ENCODE results near the gene YPEL4. TPM values are rescaled to one million over a fixed set of nuclear protein-coding genes. Genes with fewer than 3 reads are reported as not detected.

YPEL4 gene
- 0.33 and 0.39 TPM in 2 replicates for total RNA-seq

GRCh38 chr11:57649826-57650738, at the start of gene YPEL4:
YPEL4 (minus strand) TSS chr11:57649912; CDS start chr11:57647107, 2,805 bp downstream.

GRCh38 chr11:57667736-57668433, 18.2 kb upstream of the YPEL4 start, which contains the start of gene ZDHHC5:
ZDHHC5 (plus strand) TSS chr11:57668114; CDS start chr11:57673091, 4,977 bp downstream.

GRCh38 chr11:57657194-57658022, 7.7 kb upstream of the YPEL4 start, which contains the start of gene CLP1:
CLP1 (plus strand) TSS chr11:57657762; CDS start chr11:57659477, 1,715 bp downstream.

GRCh38 chr11:57597461-57597915, 52.2 kb downstream of the YPEL4 start, which contains the start of gene SERPING1:
SERPING1 (plus strand) TSS chr11:57597685; CDS start chr11:57598271, 586 bp downstream.

Small RNA genes lying within 50 kb of the gene (small RNA-seq; reads per million reads assigned to genes)
- gene MIR130A = 2,432 reads per million, percentile 100 among the genes with 10 or more reads in this experiment

Other genes with a start within 250 kb of the YPEL4 start
- 5.9 and 6.2 TPM in 2 replicates for gene SLC43A3, start 222.8 kb downstream of the YPEL4 start, total RNA-seq
- 0.22 TPM in 1 of 2 replicates, not detected in the other for gene RTN4RL2, start 189.4 kb downstream of the YPEL4 start, total RNA-seq
- 1.2 and 1.6 TPM in 2 replicates for gene SLC43A1, start 134.2 kb downstream of the YPEL4 start, total RNA-seq
- gene TIMM10, start 119.2 kb downstream of the YPEL4 start, total RNA-seq = 16.8 and 19.6 TPM in 2 replicates
- not detected in 2 replicates for gene SMTNL1, start 112.3 kb downstream of the YPEL4 start, total RNA-seq
- gene UBE2L6, start 82.2 kb downstream of the YPEL4 start, total RNA-seq = 0.33 and 3.1 TPM in 2 replicates
- 0.65 and 13.7 TPM in 2 replicates for gene SERPING1, start 52.2 kb downstream of the YPEL4 start, total RNA-seq
- gene CLP1, start 7.8 kb upstream of the YPEL4 start, total RNA-seq = 16.9 and 17.5 TPM in 2 replicates
- gene ZDHHC5, start 18.2 kb upstream of the YPEL4 start, total RNA-seq = 38.1 and 62.9 TPM in 2 replicates
- 14.9 and 16.2 TPM in 2 replicates for gene MED19, start 62.3 kb upstream of the YPEL4 start, total RNA-seq
- gene TMX2, start 62.7 kb upstream of the YPEL4 start, total RNA-seq = 49.9 and 57.9 TPM in 2 replicates
- gene SELENOH, start 91.6 kb upstream of the YPEL4 start, total RNA-seq = 82.8 and 83.7 TPM in 2 replicates
- not detected in 2 replicates for gene BTBD18, start 101.9 kb upstream of the YPEL4 start, total RNA-seq
- gene CTNND1, start 111.9 kb upstream of the YPEL4 start, total RNA-seq = 200 and 219 TPM in 2 replicates